Posterior vena cava (tissue), 2 donors: ENCODE data around the gene ME3. TPM values are rescaled to one million over a fixed set of nuclear protein-coding genes. Genes with fewer than 3 reads are reported as not detected.
A peak's percentile ranks its signal among the peaks of the same experiment; 100 is the strongest.
"Not testable (repeated sequence)": the region's sequence is repeated elsewhere in the genome, so short reads cannot be mapped to it uniquely, and the experiment has no call there.

Source experiments
- DNase-seq: peaks from one replicate; pipeline ENCODE4 v3.0.0-alpha.2; 2020; ENCODE audit warnings: low spot score
- intact Hi-C, 2 donors: fragments of 100-400 bp; cut with DNase I; formaldehyde crosslinking; loops; one replicate each; pipeline versions ENCODE4 v1.14.1 to v1.14.2; 2022 to 2023
- total RNA-seq, 2 donors: library from RNA; stranded (reverse); fragmentation: NEBNext Ultra II Directional; extraction: Animal tissue kit (Norgen Biotek cat#: 25700); gene quantifications; one replicate each; pipeline ENCODE4 v1.2.1, GENCODE V29; 2021
- donor health status: DM: yes; HTN: yes; CAD: no.
- donor health status: DM: yes; HTN: yes; CAD: no.

Gene ME3
- total RNA-seq, 2 donors from 2014 or later = 19.3 to 25.7 TPM

GRCh38 chr11:86630229-86630981 lies 42.0 kb downstream of the ME3 start:
- intact Hi-C loops = loop anchor here in 1 of 2 donors (10.0 kb wide), 1 partner anchor 114 kb away; no protein-coding TSS in a partner anchor
- DNase-seq = no peak

- intact Hi-C loops = loop anchor here in 1 of 2 donors (5.0 kb wide), 1 partner anchor 277 kb away; no protein-coding TSS in a partner anchor
- DNase-seq = no peak
Measured at GRCh38 chr11:86629045-86629706, 43.2 kb downstream of the ME3 start.

GRCh38 chr11:86627776-86628455 lies 44.5 kb downstream of the ME3 start:
- intact Hi-C loops = loop anchor here in 1 of 2 donors (5.0 kb wide), 1 partner anchor 276 kb away; no protein-coding TSS in a partner anchor
- peak; percentile 82 for DNase-seq

GRCh38 chr11:86625981-86626380 lies 46.4 kb downstream of the ME3 start:
- intact Hi-C loops = loop anchor here in 1 of 2 donors (5.0 kb wide), 1 partner anchor 274 kb away; no protein-coding TSS in a partner anchor
- no peak for DNase-seq

GRCh38 chr11:86625544-86625943 lies 46.9 kb downstream of the ME3 start:
- no peak for DNase-seq
- intact Hi-C loops = loop anchor here in 1 of 2 donors (5.0 kb wide), 1 partner anchor 273 kb away; no protein-coding TSS in a partner anchor

GRCh38 chr11:86624366-86624765 lies 48.0 kb downstream of the ME3 start:
- DNase-seq = no peak
- intact Hi-C loops = loop anchor here in 1 of 2 donors (5.0 kb wide), 1 partner anchor 167 kb away; no protein-coding TSS in a partner anchor

GRCh38 chr11:86623736-86624135 lies 48.7 kb downstream of the ME3 start:
- DNase-seq = no peak
- intact Hi-C loops = loop anchor here in 1 of 2 donors (5.0 kb wide), 1 partner anchor 166 kb away; no protein-coding TSS in a partner anchor

- intact Hi-C loops = loop anchor here in 1 of 2 donors (5.0 kb wide), 1 partner anchor 166 kb away; no protein-coding TSS in a partner anchor
Measured at GRCh38 chr11:86623041-86623621, 49.3 kb downstream of the ME3 start.

GRCh38 chr11:86621854-86622253 lies 50.6 kb downstream of the ME3 start:
- intact Hi-C loops = loop anchor here in 1 of 2 donors (5.0 kb wide), 1 partner anchor 165 kb away; no protein-coding TSS in a partner anchor
- DNase-seq = no peak

More at GRCh38 chr11:86623041-86623621, 49.3 kb downstream of the ME3 start:
- DNase-seq = no peak

GRCh38 chr11:86620891-86621521 lies 51.4 kb downstream of the ME3 start:
- intact Hi-C loops = loop anchor here in 1 of 2 donors (5.0 kb wide), 1 partner anchor 164 kb away; no protein-coding TSS in a partner anchor
- no peak for DNase-seq

GRCh38 chr11:86619428-86619827 lies 53.0 kb downstream of the ME3 start:
- intact Hi-C loops, DNase-seq: not testable (repeated sequence)

GRCh38 chr11:86617502-86617901 lies 54.9 kb downstream of the ME3 start:
- intact Hi-C loops = no loop called here
- no peak for DNase-seq

GRCh38 chr11:86615487-86615886 lies 56.9 kb downstream of the ME3 start:
- no peak for DNase-seq

GRCh38 chr11:86610559-86611341 lies 61.7 kb downstream of the ME3 start:
- DNase-seq = no peak
- intact Hi-C loops = no loop called here

More at GRCh38 chr11:86615487-86615886, 56.9 kb downstream of the ME3 start:
- intact Hi-C loops = no loop called here

GRCh38 chr11:86608251-86608799 lies 64.1 kb downstream of the ME3 start:
- no peak for DNase-seq
- intact Hi-C loops = loop anchor here in 1 of 2 donors (5.0 kb wide), 2 partner anchors 151 to 209 kb away; no protein-coding TSS in a partner anchor

- intact Hi-C loops = loop anchor here in 1 of 2 donors (5.0 kb wide), 2 partner anchors 150 to 210 kb away; no protein-coding TSS in a partner anchor
- DNase-seq = no peak
Measured at GRCh38 chr11:86606836-86607481, 65.5 kb downstream of the ME3 start.
